Femur (tissue), 1 donor: ENCODE measurements around the gene CCDC40.
A peak's percentile ranks its signal among the peaks of the same experiment; 100 is the strongest.
"Not testable (repeated sequence)": the region's sequence is repeated elsewhere in the genome, so short reads cannot be mapped to it uniquely, and the experiment has no call there.

Source experiments
- DNase-seq: peaks from one replicate; pipeline ENCODE4 v3.0.0-alpha.2; 2017

The CCDC40 gene

GRCh38 chr17:80086081-80086480 lies 49.6 kb downstream of the CCDC40 start:
- DNase-seq: no peak

GRCh38 chr17:80086616-80087015 lies 50.2 kb downstream of the CCDC40 start:
- DNase-seq: no peak

GRCh38 chr17:80087346-80088265 lies 51.2 kb downstream of the CCDC40 start:
- no peak for DNase-seq

GRCh38 chr17:80089762-80090161 lies 53.3 kb downstream of the CCDC40 start:
- DNase-seq: no peak

- not testable (repeated sequence) for DNase-seq
These were observed 53.7 kb downstream of the CCDC40 start for GRCh38 chr17:80090164-80090563.

DNA sequence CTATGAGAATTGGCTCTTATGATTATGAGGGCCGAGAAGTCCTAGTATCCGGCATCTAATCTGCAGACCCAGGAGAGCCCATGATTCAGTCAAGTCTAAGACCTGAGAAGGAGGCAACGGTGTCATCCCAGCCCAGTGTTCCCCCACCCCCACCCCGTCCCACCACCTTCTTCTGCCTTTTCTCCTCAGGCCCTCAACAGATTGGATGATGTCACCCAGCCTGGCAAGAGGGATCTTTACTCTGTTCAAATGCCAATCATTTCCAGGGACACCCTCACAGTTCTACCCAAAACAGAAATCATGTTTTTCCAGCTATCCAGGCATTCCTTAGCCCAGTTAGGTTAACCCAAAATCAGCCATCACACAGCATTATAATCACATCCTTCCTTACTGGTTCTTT lies 54.9 kb downstream of the CCDC40 start:
- no peak for DNase-seq

DNA sequence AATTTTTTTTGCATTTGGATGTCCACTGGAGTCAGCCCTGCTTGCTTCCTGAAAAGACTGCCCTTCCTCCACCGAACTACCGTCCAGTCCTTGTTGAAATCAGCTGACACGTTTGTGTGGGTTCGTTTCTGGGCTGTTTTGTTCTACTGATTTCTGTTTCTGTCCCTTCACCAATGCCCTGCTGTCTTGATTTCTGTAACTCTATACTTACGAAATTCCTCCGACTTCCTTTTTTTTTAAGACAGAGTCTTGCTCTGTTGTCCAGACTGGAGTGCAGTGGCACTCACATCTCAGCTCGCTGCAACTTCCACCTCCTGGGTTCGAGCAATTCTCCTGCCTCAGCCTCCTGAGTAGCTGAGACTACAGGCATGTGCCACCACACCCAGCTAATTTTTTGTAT lies 56.5 kb downstream of the CCDC40 start:
- no peak for DNase-seq

- DNase-seq: no peak
These were observed 58.8 kb downstream of the CCDC40 start for GRCh38 chr17:80095038-80095843.

DNA sequence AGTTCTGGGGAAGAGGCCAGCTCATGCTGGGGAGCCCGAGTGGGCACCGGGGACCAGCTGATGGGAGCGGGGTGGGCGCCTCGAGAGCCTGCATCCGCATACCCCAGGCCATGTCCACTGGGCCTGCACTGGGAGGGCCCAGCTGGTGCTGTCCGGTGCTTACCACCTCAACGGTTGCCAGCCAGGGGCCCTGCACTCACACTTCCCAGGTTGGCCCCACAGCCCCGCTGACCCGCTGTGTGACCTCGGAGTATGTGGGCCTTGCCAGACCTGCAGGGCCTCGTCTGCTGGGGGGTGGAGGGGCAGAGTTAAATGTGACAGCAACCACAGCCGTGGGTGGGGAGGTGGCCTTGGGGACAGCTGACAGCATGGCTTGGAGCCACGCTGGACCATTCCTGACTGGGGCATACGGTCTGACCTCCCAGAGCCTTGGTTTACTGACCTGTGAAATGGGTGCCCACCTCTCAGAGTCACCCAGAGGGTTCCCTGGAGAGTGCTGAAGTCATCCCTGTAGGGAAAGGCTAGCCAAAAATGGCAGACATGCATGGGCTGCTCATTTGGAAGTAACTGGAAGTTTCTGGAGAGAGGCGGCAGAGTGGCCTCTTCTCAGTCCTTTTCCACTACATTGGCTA lies 59.5 kb downstream of the CCDC40 start:
- no peak for DNase-seq

GRCh38 chr17:80096561-80097021 lies 60.1 kb downstream of the CCDC40 start:
- no peak for DNase-seq

- no peak for DNase-seq
These were observed 60.7 kb downstream of the CCDC40 start for GRCh38 chr17:80097127-80097621.

- no peak for DNase-seq
These were observed 61.6 kb downstream of the CCDC40 start for GRCh38 chr17:80097844-80098691.

GRCh38 chr17:80099291-80100034 lies 63.0 kb downstream of the CCDC40 start:
- DNase-seq: no peak

DNA sequence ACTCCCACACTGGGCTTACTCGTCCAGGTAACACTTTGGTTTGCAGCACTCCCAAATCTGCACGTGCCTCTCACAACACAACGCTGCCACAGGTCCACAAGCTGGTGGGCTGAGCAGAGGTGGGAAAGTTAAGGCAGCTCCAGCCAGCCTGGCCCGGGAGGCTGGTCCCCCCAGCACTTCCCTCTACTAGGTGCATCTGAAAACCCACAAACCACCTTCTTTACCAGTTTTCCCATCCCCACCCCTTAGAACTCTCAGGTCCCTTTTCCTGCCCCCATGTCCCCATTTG lies 63.5 kb downstream of the CCDC40 start:
- no peak for DNase-seq

GRCh38 chr17:80101011-80101945 lies 64.8 kb downstream of the CCDC40 start, which contains the start of gene GAA:
GAA (plus strand) TSS chr17:80101581; CDS start chr17:80104587, 3,006 bp downstream.
- peak; percentile 92 for DNase-seq

GRCh38 chr17:80101946-80102663 lies 65.7 kb downstream of the CCDC40 start:
- no peak for DNase-seq

DNA sequence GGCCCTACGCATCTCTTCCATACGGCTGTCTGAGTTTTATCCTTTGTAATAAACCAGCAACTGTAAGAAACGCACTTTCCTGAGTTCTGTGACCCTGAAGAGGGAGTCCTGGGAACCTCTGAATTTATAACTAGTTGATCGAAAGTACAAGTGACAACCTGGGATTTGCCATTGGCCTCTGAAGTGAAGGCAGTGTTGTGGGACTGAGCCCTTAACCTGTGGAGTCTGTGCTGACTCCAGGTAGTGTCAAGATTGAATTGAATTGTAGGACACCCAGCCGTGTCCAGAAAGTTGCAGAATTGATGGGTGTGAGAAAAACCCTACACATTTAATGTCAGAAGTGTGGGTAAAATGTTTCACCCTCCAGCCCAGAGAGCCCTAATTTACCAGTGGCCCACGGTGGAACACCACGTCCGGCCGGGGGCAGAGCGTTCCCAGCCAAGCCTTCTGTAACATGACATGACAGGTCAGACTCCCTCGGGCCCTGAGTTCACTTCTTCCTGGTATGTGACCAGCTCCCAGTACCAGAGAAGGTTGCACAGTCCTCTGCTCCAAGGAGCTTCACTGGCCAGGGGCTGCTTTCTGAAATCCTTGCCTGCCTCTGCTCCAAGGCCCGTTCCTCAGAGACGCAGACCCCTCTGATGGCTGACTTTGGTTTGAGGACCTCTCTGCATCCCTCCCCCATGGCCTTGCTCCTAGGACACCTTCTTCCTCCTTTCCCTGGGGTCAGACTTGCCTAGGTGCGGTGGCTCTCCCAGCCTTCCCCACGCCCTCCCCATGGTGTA lies 66.4 kb downstream of the CCDC40 start:
- DNase-seq: no peak

DNA sequence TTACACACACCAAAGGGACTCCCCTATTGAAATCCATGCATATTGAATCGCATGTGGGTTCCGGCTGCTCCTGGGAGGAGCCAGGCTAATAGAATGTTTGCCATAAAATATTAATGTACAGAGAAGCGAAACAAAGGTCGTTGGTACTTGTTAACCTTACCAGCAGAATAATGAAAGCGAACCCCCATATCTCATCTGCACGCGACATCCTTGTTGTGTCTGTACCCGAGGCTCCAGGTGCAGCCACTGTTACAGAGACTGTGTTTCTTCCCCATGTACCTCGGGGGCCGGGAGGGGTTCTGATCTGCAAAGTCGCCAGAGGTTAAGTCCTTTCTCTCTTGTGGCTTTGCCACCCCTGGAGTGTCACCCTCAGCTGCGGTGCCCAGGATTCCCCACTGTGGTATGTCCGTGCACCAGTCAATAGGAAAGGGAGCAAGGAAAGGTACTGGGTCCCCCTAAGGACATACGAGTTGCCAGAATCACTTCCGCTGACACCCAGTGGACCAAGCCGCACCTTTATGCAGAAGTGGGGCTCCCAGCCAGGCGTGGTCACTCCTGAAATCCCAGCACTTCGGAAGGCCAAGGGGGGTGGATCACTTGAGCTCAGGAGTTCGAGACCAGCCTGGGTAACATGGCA lies 67.1 kb downstream of the CCDC40 start:
- DNase-seq: no peak
